Measurements from ENCODE around the gene GP1BB.

Gene GP1BB

GRCh38 chr22:19727310-19728150, 4.2 kb downstream of the GP1BB start:
- no peak for DNase-seq

GRCh38 chr22:19728271-19728670, 4.9 kb downstream of the GP1BB start:
- no peak for DNase-seq

- no peak for DNase-seq
Measured at GRCh38 chr22:19728836-19729235, 5.5 kb downstream of the GP1BB start.

GRCh38 chr22:19729507-19729906, 6.2 kb downstream of the GP1BB start:
- DNase-seq, result no peak

GRCh38 chr22:19730198-19730597, 6.9 kb downstream of the GP1BB start:
- no peak for DNase-seq

GRCh38 chr22:19730655-19731360, 7.5 kb downstream of the GP1BB start:
- DNase-seq, result peak; percentile 79

- DNase-seq, result no peak
Measured at GRCh38 chr22:19731361-19732135, 8.2 kb downstream of the GP1BB start.

GRCh38 chr22:19732403-19733113, 9.2 kb downstream of the GP1BB start:
- DNase-seq, result no peak

- DNase-seq, result no peak
Measured at GRCh38 chr22:19733755-19734154, 10.4 kb downstream of the GP1BB start.

GRCh38 chr22:19734163-19734562, 10.8 kb downstream of the GP1BB start:
- DNase-seq, result no peak

- DNase-seq, result no peak
Measured at GRCh38 chr22:19734837-19735382, 11.6 kb downstream of the GP1BB start.

- no peak for DNase-seq
Measured at GRCh38 chr22:19735665-19736510, 12.5 kb downstream of the GP1BB start.

- DNase-seq, result no peak
Measured at GRCh38 chr22:19737846-19738663, 14.7 kb downstream of the GP1BB start.

GRCh38 chr22:19738664-19739447, 15.5 kb downstream of the GP1BB start:
- DNase-seq, result no peak

GRCh38 chr22:19739448-19739895, 16.1 kb downstream of the GP1BB start:
- DNase-seq, result no peak

GRCh38 chr22:19739911-19740449, 16.6 kb downstream of the GP1BB start:
- no peak for DNase-seq

- no peak for DNase-seq
Measured at GRCh38 chr22:19740586-19740985, 17.2 kb downstream of the GP1BB start.

GRCh38 chr22:19741053-19741452, 17.7 kb downstream of the GP1BB start:
- no peak for DNase-seq

Data from hematopoietic multipotent progenitor cell treated with erythropoietin and hydrocortisone succinate and interleukin-3 and kit ligand, for 8 days (in vitro differentiated cells).